Measurements from ENCODE around the gene RAB30.

DNA sequence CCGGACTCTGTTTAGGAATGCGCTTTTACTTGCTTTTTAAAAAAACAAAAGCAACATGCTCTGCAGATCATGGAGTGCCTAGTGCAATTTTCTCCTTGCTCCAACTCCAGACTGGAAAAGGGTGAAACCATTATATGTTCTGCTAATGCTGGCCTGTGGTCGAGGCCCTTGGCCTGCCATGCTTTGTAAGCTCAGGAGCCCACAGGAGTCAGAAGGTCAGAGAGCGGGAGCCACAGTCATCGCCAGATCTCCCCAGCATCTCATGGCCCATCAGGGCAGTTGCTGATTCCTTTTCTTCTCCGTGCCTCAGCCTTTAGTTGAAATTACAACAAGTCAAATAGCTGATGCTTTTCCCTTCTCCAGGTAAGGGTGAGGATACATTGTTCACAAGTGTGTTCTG lies 89.8 kb downstream of the RAB30 start:
- TF ChIP-seq, protein P1, sequence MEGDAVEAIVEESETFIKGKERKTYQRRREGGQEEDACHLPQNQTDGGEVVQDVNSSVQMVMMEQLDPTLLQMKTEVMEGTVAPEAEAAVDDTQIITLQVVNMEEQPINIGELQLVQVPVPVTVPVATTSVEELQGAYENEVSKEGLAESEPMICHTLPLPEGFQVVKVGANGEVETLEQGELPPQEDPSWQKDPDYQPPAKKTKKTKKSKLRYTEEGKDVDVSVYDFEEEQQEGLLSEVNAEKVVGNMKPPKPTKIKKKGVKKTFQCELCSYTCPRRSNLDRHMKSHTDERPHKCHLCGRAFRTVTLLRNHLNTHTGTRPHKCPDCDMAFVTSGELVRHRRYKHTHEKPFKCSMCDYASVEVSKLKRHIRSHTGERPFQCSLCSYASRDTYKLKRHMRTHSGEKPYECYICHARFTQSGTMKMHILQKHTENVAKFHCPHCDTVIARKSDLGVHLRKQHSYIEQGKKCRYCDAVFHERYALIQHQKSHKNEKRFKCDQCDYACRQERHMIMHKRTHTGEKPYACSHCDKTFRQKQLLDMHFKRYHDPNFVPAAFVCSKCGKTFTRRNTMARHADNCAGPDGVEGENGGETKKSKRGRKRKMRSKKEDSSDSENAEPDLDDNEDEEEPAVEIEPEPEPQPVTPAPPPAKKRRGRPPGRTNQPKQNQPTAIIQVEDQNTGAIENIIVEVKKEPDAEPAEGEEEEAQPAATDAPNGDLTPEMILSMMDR (conservative IDR thresholded peaks at IDR 0.05) = no peak
- no peak for TF ChIP-seq ZFX (IDR thresholded peaks at IDR 0.05)

Measured in C4-2B (cell line).